Neuronal stem cell (in vitro differentiated cells): ENCODE results near the gene CCNG1. TPM values are rescaled to one million over a fixed set of nuclear protein-coding genes. Genes with fewer than 3 reads are reported as not detected.

Source experiments
- small RNA-seq: library from polyadenylated mRNA; stranded (forward); fragments of <200 nt; extraction: miRNeasy Mini kit (QIAGEN cat#:217004); gene quantifications from one replicate; pipeline ENCODE3, GENCODE V24; 2013; ENCODE audit not compliant: insufficient read depth

CCNG1 gene

Small RNA genes lying within 50 kb of the gene (small RNA-seq; reads per million reads assigned to genes)
- not detected for gene AC008723.1
